GM18873 (cell line): ENCODE results near the gene ULK4.
A peak's percentile ranks its signal among the peaks of the same experiment; 100 is the strongest.
"Not testable (repeated sequence)": the region's sequence is repeated elsewhere in the genome, so short reads cannot be mapped to it uniquely, and the experiment has no call there.

Experiments
- ATAC-seq: cut with Tn5 transposase; IDR thresholded peaks from one replicate; pipeline ENCODE4 v1.9.1; 2021; ENCODE audit warnings: mild to moderate bottlenecking, moderate library complexity, moderate number of reproducible peaks; ENCODE audit not compliant: unreplicated experiment, low FRiP score

ULK4 gene

GRCh38 chr3:41874022-41874421 lies 87.9 kb downstream of the ULK4 start:
- ATAC-seq, result no peak

GRCh38 chr3:41872157-41872556 lies 89.7 kb downstream of the ULK4 start:
- no peak for ATAC-seq

GRCh38 chr3:41867533-41867932 lies 94.4 kb downstream of the ULK4 start:
- no peak for ATAC-seq

- ATAC-seq, result no peak
These were observed 95.6 kb downstream of the ULK4 start for GRCh38 chr3:41866298-41866697.

- no peak for ATAC-seq
These were observed 98.9 kb downstream of the ULK4 start for GRCh38 chr3:41863024-41863423.

GRCh38 chr3:41860489-41860888 lies 101.4 kb downstream of the ULK4 start:
- not testable (repeated sequence) for ATAC-seq

GRCh38 chr3:41854956-41855355 lies 106.9 kb downstream of the ULK4 start:
- no peak for ATAC-seq

- no peak for ATAC-seq
These were observed 108.2 kb downstream of the ULK4 start for GRCh38 chr3:41853540-41854196.

GRCh38 chr3:41848753-41849574 lies 112.9 kb downstream of the ULK4 start:
- ATAC-seq, result no peak

GRCh38 chr3:41847679-41848078 lies 114.2 kb downstream of the ULK4 start:
- no peak for ATAC-seq

- no peak for ATAC-seq
These were observed 115.1 kb downstream of the ULK4 start for GRCh38 chr3:41846850-41847249.

GRCh38 chr3:41845826-41846225 lies 116.1 kb downstream of the ULK4 start:
- ATAC-seq, result no peak

- ATAC-seq, result not testable (repeated sequence)
These were observed 117.6 kb downstream of the ULK4 start for GRCh38 chr3:41844256-41844655.

GRCh38 chr3:41840936-41841668 lies 120.8 kb downstream of the ULK4 start:
- ATAC-seq, result not testable (repeated sequence)

GRCh38 chr3:41836360-41837134 lies 125.4 kb downstream of the ULK4 start:
- peak; percentile 50 for ATAC-seq

- ATAC-seq, result no peak
These were observed 128.3 kb downstream of the ULK4 start for GRCh38 chr3:41833628-41834027.

GRCh38 chr3:41819236-41819635 lies 142.7 kb downstream of the ULK4 start:
- no peak for ATAC-seq

GRCh38 chr3:41808618-41809017 lies 153.3 kb downstream of the ULK4 start:
- no peak for ATAC-seq

- no peak for ATAC-seq
These were observed 153.8 kb downstream of the ULK4 start for GRCh38 chr3:41808152-41808551.

GRCh38 chr3:41794748-41795589 lies 166.9 kb downstream of the ULK4 start:
- ATAC-seq, result no peak
